ENCODE data around the gene KRTAP9-3. TPM values are rescaled to one million over a fixed set of nuclear protein-coding genes. Genes with fewer than 3 reads are reported as not detected.
"Not testable (repeated sequence)": the region's sequence is repeated elsewhere in the genome, so short reads cannot be mapped to it uniquely, and the experiment has no call there.

KRTAP9-3 gene
- total RNA-seq, 1 experiment from 2014 or later, result not detected

DNA sequence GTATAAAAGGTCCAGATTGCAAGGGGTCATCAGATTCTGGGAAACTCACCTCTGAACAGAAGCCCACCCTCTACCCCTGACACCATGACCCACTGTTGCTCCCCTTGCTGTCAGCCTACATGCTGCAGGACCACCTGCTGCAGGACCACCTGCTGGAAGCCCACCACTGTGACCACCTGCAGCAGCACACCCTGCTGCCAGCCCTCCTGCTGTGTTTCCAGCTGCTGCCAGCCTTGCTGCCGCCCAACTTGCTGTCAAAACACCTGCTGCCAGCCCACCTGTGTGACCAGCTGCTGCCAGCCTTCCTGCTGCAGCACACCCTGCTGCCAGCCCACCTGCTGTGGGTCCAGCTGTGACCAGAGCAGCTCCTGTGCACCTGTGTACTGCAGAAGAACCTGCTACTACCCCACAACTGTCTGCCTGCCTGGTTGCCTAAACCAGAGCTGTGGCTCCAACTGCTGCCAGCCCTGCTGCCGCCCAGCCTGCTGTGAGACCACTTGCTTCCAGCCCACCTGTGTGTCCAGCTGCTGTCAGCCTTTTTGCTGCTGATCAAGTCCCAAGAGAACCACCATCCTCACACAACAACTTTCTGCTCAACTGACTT is 17.5 kb downstream of the KRTAP9-3 start, which contains the start of gene KRTAP9-4:
KRTAP9-4 (plus strand) TSS at position 51 of the 604 bp plus-strand sequence; CDS start at position 85, 34 bp downstream.
- DNase-seq (ENCODE audit: low read depth), result not testable (repeated sequence)

DNA sequence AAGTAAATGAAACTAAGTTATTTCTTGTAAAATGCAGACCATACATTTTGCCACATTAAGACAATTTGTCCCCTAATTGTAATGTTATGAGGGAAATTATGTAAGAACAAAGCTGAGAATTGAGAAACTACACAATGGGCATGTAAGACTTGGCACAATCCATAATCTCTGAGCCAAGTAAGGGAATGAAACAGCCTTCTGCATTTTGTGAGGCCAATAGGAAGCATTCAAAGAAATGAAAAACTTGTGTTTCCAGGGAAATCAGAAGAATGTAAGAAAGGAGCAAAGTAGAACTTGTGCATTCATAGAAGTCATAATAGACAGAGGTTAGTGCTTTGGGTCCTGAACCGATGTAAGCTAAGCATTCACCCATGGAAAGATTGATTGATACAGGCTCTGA is 19.0 kb downstream of the KRTAP9-3 start:
- DNase-seq (ENCODE audit: low read depth), result no peak

DNA sequence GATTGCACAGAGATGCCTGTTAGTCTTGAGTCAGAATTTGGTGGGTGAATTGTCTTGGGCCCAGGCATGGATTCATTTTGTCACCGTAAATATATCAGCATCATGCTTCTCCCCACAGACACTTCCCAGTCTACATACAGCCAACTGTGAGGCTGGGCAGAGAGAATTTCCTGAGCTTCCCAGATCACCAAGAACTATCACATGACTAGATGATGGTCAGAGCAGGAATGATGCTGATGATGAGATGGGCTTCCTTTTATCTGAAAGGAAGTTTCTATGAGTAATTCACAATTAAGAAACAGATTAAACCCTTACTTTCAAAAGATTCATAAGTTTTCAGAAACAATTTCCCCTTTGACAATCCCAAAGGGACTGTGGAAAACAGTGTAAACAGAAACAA is 22.6 kb downstream of the KRTAP9-3 start:
- no peak for DNase-seq (ENCODE audit: low read depth)

DNA sequence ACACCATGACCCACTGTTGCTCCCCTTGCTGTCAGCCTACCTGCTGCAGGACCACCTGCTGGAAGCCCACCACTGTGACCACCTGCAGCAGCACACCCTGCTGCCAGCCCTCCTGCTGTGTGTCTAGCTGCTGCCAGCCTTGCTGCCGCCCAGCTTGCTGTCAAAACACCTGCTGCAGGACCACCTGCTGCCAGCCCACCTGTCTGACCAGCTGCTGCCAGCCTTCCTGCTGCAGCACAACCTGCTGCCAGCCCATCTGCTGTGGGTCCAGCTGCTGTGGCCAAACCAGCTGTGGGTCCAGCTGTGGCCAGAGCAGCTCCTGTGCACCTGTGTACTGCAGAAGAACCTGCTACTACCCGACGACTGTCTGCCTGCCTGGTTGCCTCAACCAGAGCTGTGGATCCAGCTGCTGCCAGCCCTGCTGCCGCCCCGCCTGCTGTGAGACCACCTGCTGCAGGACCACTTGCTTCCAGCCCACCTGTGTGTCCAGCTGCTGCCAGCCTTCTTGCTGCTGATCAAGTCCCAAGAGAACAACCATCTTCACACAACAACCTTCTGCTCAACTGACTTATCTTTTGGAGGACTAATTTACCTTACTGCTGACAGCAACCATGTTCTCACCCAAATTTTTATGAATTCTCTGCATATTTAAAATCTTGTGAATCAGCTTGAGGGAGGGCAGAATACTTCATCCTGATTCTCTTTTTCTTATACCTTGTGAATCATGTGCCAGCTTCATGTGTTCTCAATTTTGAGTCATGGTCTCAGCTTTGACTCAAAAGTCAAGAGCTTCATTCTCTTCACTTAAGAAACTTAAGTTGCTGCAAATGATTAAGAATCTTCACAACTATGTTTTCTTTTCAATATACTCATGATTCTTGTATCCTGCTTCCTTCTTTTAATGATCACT is 23.4 kb downstream of the KRTAP9-3 start, which contains the start of gene KRTAP9-9:
KRTAP9-9 (plus strand) TSS at position 4 of the 910 bp plus-strand sequence.
- not testable (repeated sequence) for DNase-seq (ENCODE audit: low read depth)

DNA sequence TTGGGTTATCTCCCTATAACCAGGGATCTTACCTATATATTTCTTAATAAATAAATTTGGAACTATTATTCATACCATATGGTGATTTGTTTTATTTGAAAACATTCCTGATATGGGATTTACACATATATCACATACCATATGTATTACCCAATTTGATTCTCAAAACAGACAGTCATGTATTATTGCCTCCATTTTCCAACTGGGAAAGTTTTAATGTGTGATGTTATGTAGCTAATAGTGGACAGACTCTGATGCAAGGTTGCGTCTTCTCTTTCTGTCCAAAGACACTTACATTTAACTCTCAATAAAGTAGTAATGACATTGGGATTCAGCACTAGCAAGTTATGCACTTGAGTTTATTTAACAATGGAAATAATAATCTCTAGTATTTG is 24.0 kb downstream of the KRTAP9-3 start:
- no peak for DNase-seq (ENCODE audit: low read depth)

DNA sequence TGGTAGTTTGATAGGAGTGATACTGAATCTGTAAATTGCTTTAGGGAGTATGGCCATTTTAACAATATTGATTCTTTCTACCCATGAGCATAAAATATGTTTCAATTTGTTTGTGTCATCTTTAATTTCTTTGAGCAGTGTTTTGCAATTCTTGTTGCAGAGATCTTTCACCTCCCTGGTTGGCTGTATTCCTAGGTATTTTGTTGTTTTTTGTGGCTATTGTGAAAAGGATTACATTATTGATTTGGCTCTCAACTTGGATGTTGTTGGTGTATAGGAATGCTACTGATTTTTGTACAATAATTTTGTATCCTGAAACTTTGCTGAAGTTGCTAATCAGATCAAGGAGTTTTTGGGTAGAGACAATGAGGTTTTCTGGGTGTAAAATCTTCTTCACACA is 26.2 kb downstream of the KRTAP9-3 start:
- no peak for DNase-seq (ENCODE audit: low read depth)

DNA sequence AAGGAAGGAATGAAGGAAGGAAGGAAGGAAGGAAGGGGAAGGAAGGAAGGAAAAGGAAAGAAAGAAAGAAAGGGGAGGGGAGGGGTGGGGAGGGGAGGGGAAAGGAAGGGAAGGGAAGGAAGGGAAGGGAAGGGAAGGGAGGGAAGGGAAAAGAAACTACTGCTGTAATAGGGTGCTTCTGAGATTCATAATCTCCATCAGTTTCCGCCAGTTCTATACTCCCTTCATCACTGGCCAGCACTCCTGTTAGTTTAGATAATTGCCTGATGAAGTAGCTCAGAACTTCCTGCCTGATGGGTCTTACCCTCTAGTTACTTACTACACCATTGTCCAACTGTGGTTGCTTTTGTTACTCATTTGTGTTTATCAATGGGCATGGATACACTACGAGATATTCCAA is 31.0 kb downstream of the KRTAP9-3 start:
- DNase-seq (ENCODE audit: low read depth), result no peak

DNA sequence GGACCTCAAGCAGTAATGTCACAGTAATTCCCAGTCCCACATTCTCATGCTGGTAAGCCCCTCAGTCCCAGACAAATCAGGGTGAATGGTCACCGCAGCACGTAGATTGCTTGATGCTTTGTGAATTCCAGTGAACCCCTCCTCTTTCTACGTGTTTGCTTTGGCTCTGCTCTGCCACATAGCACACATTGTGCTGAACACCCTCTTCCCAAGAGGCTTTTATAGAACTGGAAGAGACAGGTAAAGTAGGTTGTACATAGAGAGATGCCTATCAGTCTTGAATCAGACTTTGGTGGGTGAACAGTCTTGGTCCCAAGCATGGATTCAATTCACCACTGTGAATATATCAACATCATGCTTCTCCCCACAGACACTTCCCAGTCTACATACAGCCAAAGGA is 32.4 kb downstream of the KRTAP9-3 start:
- no peak for DNase-seq (ENCODE audit: low read depth)

DNA sequence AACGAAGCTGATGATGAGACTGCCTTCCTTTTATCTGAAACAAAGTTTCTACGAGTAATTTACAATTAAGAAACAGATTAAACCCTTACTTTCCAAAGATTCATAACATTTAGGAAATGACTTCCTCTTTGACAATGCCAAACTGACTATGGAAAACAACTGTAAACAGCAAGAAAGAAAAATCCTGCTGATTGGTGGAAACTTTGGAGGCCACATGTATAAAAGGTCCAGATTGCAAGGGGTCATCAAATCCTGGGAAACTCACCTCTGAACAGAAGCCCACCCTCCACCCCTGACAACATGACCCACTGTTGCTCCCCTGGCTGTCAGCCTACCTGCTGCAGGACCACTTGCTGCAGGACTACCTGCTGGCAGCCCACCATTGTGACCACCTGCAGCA is 32.8 kb downstream of the KRTAP9-3 start, which contains the start of gene KRTAP9-6:
KRTAP9-6 (plus strand) TSS at position 301 of the 400 bp plus-strand sequence; CDS start at position 301, 0 bp downstream.
- no peak for DNase-seq (ENCODE audit: low read depth)

DNA sequence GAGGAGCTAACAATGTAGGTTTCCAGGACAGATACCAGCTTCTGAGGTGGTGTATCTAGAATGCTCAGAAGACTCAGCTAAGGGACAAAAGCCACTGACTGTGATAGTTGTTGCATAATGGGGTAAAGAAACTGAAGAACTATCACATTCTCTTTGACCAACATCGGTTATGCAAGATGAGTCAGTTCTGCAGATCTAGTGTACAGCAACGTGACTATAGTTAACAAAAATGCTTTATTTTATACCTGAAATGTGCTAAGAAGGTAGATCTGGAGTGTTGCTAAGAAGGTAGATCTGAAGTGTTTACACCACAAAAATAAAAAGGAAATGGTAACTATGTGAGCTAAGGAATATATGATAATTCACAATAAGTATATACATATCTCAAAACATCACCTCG is 35.5 kb downstream of the KRTAP9-3 start:
- no peak for DNase-seq (ENCODE audit: low read depth)

DNA sequence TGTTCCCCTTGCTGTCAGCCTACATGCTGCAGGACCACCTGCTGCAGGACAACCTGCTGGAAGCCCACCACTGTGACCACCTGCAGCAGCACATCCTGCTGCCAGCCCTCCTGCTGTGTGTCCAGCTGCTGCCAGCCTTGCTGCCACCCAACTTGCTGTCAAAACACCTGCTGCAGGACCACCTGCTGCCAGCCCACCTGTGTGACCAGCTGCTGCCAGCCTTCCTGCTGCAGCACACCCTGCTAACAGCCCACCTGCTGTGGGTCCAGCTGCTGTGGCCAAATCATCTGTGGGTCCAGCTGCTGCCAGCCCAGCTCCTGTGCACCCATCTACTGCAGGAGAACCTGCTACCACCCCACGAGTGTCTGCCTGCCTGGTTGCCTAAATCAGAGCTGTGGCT is 39.1 kb downstream of the KRTAP9-3 start:
- DNase-seq (ENCODE audit: low read depth), result not testable (repeated sequence)

DNA sequence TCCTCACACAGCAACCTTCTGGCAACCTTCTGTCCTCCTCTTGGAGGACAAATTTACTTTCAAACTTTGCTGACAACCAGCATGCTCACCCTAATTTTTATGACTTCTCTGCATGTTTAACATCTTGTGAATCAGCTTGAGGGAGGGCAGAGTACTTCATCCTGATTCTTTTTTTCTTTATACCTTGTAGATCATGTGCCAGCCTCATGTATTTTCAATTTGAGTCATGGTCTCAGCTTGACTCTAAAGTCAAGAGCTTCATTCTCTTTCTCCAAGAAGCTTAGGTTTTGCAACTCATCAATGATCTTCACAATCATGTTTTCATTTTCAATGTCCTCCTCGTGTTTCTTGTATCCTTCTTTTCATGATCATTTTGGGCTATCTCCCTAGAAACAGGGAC is 39.6 kb downstream of the KRTAP9-3 start:
- no peak for DNase-seq (ENCODE audit: low read depth)

DNA sequence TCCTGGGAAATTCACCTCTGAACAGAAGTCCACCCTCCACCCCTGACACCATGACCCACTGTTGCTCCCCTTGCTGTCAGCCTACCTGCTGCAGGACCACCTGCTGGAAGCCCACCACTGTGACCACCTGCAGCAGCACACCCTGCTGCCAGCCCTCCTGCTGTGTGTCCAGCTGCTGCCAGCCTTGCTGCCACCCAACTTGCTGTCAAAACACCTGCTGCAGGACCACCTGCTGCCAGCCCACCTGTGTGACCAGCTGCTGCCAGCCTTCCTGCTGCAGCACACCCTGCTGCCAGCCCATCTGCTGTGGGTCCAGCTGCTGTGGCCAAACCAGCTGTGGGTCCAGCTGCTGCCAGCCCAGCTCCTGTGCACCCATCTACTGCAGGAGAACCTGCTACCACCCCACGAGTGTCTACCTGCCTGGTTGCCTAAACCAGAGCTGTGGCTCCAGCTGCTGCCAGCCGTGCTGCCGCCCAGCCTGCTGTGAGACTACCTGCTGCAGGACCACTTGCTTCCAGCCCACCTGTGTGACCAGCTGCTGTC is 43.5 kb downstream of the KRTAP9-3 start, which contains the start of gene KRTAP9-7:
KRTAP9-7 (plus strand) TSS at position 51 of the 543 bp plus-strand sequence; CDS start at position 51, 0 bp downstream.
- DNase-seq (ENCODE audit: low read depth), result not testable (repeated sequence)

DNA sequence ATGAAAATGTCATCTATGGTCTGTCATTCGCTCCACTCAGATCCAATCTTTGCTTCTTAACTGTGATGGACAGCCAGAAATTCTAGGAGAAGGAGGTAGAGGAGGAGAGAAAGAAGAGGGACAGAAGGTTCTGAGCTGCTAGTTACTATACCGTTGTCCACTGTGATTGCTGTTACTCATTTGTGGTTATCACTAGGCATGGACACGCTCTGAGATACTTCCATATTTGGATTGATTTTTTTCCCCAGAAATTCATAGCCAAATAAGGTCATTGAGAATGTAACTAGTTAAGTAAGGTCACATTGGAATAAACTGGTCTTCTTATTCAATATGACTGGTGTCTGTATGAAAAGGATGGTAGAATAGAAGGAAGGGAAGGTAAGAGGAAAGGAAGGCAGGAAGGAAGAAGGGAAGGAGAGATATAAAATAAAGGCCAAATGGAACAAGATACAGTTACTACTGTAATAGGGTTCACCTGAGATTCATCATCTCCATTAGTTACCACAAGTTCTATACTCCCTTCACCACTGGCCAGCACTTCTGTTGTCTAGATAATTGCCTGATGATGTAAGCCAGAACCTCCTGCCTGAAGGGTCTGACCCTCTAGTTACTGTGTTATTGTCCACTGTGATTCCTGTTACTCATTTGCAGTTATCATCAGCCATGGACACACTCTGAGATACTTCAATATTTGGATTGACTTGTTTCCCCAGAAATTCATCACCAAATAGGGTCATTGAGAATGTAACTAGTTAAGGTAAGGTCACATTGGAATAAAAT is 46.1 kb downstream of the KRTAP9-3 start:
- no peak for DNase-seq (ENCODE audit: low read depth)

Other genes with a start within 250 kb of the KRTAP9-3 start
- not detected in 2 replicates for gene KRT40, start 248.1 kb upstream of the KRTAP9-3 start, total RNA-seq (2014; rRNA removed; shearing (Covaris generic))
- gene KRTAP3-3, start 238.3 kb upstream of the KRTAP9-3 start, total RNA-seq (2014; rRNA removed; shearing (Covaris generic)), result not detected in 2 replicates
- not detected in 2 replicates for gene KRTAP3-2, start 232.5 kb upstream of the KRTAP9-3 start, total RNA-seq (2014; rRNA removed; shearing (Covaris generic))
- not detected in 2 replicates for gene KRTAP3-1, start 223.3 kb upstream of the KRTAP9-3 start, total RNA-seq (2014; rRNA removed; shearing (Covaris generic))
- not detected in 2 replicates for gene KRTAP1-5, start 205.2 kb upstream of the KRTAP9-3 start, total RNA-seq (2014; rRNA removed; shearing (Covaris generic))
- not detected in 2 replicates for gene KRTAP1-4, start 202.3 kb upstream of the KRTAP9-3 start, total RNA-seq (2014; rRNA removed; shearing (Covaris generic))
- gene KRTAP1-3, start 197.6 kb upstream of the KRTAP9-3 start, total RNA-seq (2014; rRNA removed; shearing (Covaris generic)), result not detected in 2 replicates
- 1.5 TPM in 1 of 2 replicates, not detected in the other for gene KRTAP1-1, start 191.0 kb upstream of the KRTAP9-3 start, total RNA-seq (2014; rRNA removed; shearing (Covaris generic))
- gene KRTAP2-1, start 185.1 kb upstream of the KRTAP9-3 start, total RNA-seq (2014; rRNA removed; shearing (Covaris generic)), result not detected in 2 replicates
- not detected in 2 replicates for gene KRTAP2-2, start 177.2 kb upstream of the KRTAP9-3 start, total RNA-seq (2014; rRNA removed; shearing (Covaris generic))
- gene KRTAP2-3, start 172.3 kb upstream of the KRTAP9-3 start, total RNA-seq (2014; rRNA removed; shearing (Covaris generic)), result not detected in 2 replicates
- gene KRTAP2-4, start 166.6 kb upstream of the KRTAP9-3 start, total RNA-seq (2014; rRNA removed; shearing (Covaris generic)), result not detected in 2 replicates
- not detected in 2 replicates for gene KRTAP4-7, start 148.3 kb upstream of the KRTAP9-3 start, total RNA-seq (2014; rRNA removed; shearing (Covaris generic))
- not detected in 2 replicates for gene KRTAP4-8, start 134.3 kb upstream of the KRTAP9-3 start, total RNA-seq (2014; rRNA removed; shearing (Covaris generic))
- not detected in 2 replicates for gene KRTAP4-16, start 130.2 kb upstream of the KRTAP9-3 start, total RNA-seq (2014; rRNA removed; shearing (Covaris generic))
- gene KRTAP4-9, start 127.1 kb upstream of the KRTAP9-3 start, total RNA-seq (2014; rRNA removed; shearing (Covaris generic)), result not detected in 2 replicates
- gene KRTAP4-11, start 114.1 kb upstream of the KRTAP9-3 start, total RNA-seq (2014; rRNA removed; shearing (Covaris generic)), result not detected in 2 replicates
- gene KRTAP4-12, start 108.3 kb upstream of the KRTAP9-3 start, total RNA-seq (2014; rRNA removed; shearing (Covaris generic)), result not detected in 2 replicates
- not detected in 2 replicates for gene KRTAP4-6, start 91.9 kb upstream of the KRTAP9-3 start, total RNA-seq (2014; rRNA removed; shearing (Covaris generic))
- not detected in 2 replicates for gene KRTAP4-5, start 82.6 kb upstream of the KRTAP9-3 start, total RNA-seq (2014; rRNA removed; shearing (Covaris generic))
- not detected in 2 replicates for gene KRTAP4-4, start 71.7 kb upstream of the KRTAP9-3 start, total RNA-seq (2014; rRNA removed; shearing (Covaris generic))
- not detected in 2 replicates for gene KRTAP4-3, start 64.2 kb upstream of the KRTAP9-3 start, total RNA-seq (2014; rRNA removed; shearing (Covaris generic))
- gene KRTAP4-2, start 54.2 kb upstream of the KRTAP9-3 start, total RNA-seq (2014; rRNA removed; shearing (Covaris generic)), result not detected in 2 replicates
- gene KRTAP4-1, start 47.5 kb upstream of the KRTAP9-3 start, total RNA-seq (2014; rRNA removed; shearing (Covaris generic)), result not detected in 2 replicates
- not detected in 2 replicates for gene KRTAP9-1, start 42.6 kb upstream of the KRTAP9-3 start, total RNA-seq (2014; rRNA removed; shearing (Covaris generic))
- gene KRTAP9-2, start 5.8 kb upstream of the KRTAP9-3 start, total RNA-seq (2014; rRNA removed; shearing (Covaris generic)), result not detected in 2 replicates
- not detected in 2 replicates for gene KRTAP9-8, start 5.5 kb downstream of the KRTAP9-3 start, total RNA-seq (2014; rRNA removed; shearing (Covaris generic))
- gene KRTAP9-4, start 17.2 kb downstream of the KRTAP9-3 start, total RNA-seq (2014; rRNA removed; shearing (Covaris generic)), result not detected in 2 replicates
- not detected in 2 replicates for gene KRTAP9-9, start 22.9 kb downstream of the KRTAP9-3 start, total RNA-seq (2014; rRNA removed; shearing (Covaris generic))
- not detected in 2 replicates for gene KRTAP9-6, start 32.9 kb downstream of the KRTAP9-3 start, total RNA-seq (2014; rRNA removed; shearing (Covaris generic))
- not detected in 2 replicates for gene KRTAP9-7, start 43.2 kb downstream of the KRTAP9-3 start, total RNA-seq (2014; rRNA removed; shearing (Covaris generic))
- not detected in 2 replicates for gene KRTAP29-1, start 70.4 kb downstream of the KRTAP9-3 start, total RNA-seq (2014; rRNA removed; shearing (Covaris generic))
- gene KRTAP16-1, start 76.9 kb downstream of the KRTAP9-3 start, total RNA-seq (2014; rRNA removed; shearing (Covaris generic)), result not detected in 2 replicates
- gene KRTAP17-1, start 83.3 kb downstream of the KRTAP9-3 start, total RNA-seq (2014; rRNA removed; shearing (Covaris generic)), result not detected in 2 replicates
- not detected in 2 replicates for gene KRT33A, start 118.4 kb downstream of the KRTAP9-3 start, total RNA-seq (2014; rRNA removed; shearing (Covaris generic))
- gene KRT33B, start 137.4 kb downstream of the KRTAP9-3 start, total RNA-seq (2014; rRNA removed; shearing (Covaris generic)), result not detected in 2 replicates
- gene KRT34, start 149.9 kb downstream of the KRTAP9-3 start, total RNA-seq (2014; rRNA removed; shearing (Covaris generic)), result 0.46 and 1.4 TPM in 2 replicates
- gene KRT31, start 165.2 kb downstream of the KRTAP9-3 start, total RNA-seq (2014; rRNA removed; shearing (Covaris generic)), result not detected in 2 replicates
- gene KRT37, start 192.1 kb downstream of the KRTAP9-3 start, total RNA-seq (2014; rRNA removed; shearing (Covaris generic)), result not detected in 2 replicates
- gene KRT38, start 208.5 kb downstream of the KRTAP9-3 start, total RNA-seq (2014; rRNA removed; shearing (Covaris generic)), result not detected in 2 replicates
- 0.06 TPM in 2 replicates for gene KRT32, start 234.9 kb downstream of the KRTAP9-3 start, total RNA-seq (2014; rRNA removed; shearing (Covaris generic))
- not detected in 2 replicates for gene KRT35, start 248.7 kb downstream of the KRTAP9-3 start, total RNA-seq (2014; rRNA removed; shearing (Covaris generic))